BJ (cell line): ENCODE results near the gene TMEM107. TPM values are rescaled to one million over a fixed set of nuclear protein-coding genes. Genes with fewer than 3 reads are reported as not detected.

Experiments used
- CTCF ChIA-PET: fragments of 350-600 bp; formaldehyde crosslinking; extraction: SDS; loops from one replicate; lab custom pipeline; 2021; ENCODE audit warnings: antibody characterized with exemption, inconsistent platforms; lab: Yijun Ruan, JAX
- POLR2A ChIA-PET: fragments of 300-600 bp; sonication (Branson Sonifier 250); formaldehyde crosslinking; extraction: SDS; loops from one replicate; lab custom pipeline; 2021; ENCODE audit warnings: antibody characterized with exemption; lab: Charles Lee
- DNase-seq: peaks from one replicate; pipeline ENCODE4 v3.0.0-alpha.2; 2011; ENCODE audit warnings: low read depth
- H3K27me3 ChIP-seq: 2 replicates; pipeline ENCODE4 v1.6.0; 2011; ENCODE audit warnings: low read length; ENCODE audit not compliant: control insufficient read depth, insufficient read depth
- H3K36me3 ChIP-seq: 2 replicates; pipeline ENCODE4 v1.5.1; 2011; ENCODE audit warnings: low read length; ENCODE audit not compliant: control insufficient read depth, insufficient read depth
- H3K4me3 ChIP-seq: 2 replicates; pipeline ENCODE4 v1.5.1; 2011; ENCODE audit warnings: low read depth, mild to moderate bottlenecking, control low read depth, low read length
- CTCF ChIP-seq: IDR thresholded peaks from 2 replicates; pipeline ENCODE4 v1.5.1; 2011; ENCODE audit warnings: low read depth, mild to moderate bottlenecking, control low read depth, inconsistent platforms, low read length, moderate library complexity; ENCODE audit not compliant: insufficient read depth
- polyA plus RNA-seq: library from polyadenylated mRNA; depleted of rRNA; stranded (reverse); fragments of >200 nt; gene quantifications from 2 replicates; pipeline ENCODE4 v1.2.3, GENCODE V29; 2011

Gene TMEM107
- polyA plus RNA-seq, 1 experiment: 14.5 TPM

GRCh38 chr17:8160741-8161221 lies 15.4 kb downstream of the TMEM107 start:
- no peak for DNase-seq
- ChIA-PET CTCF (interaction anchor here (0.5 to 4.7 kb wide), 6 partner anchors 10 to 67 kb away, joined by 3 to 31 read pairs (median 4); no protein-coding TSS in a partner anchor), POLR2A (no interaction called here)
- Histone ChIP-seq H3K36me3 (peaks cover 12% of the 10 kb centered on the region), H3K4me3 (no peak overlapping the region), H3K27me3 (no peaks in the 10 kb centered on the region)
- TF ChIP-seq CTCF: no peak

GRCh38 chr17:8160224-8160577 lies 16.0 kb downstream of the TMEM107 start:
- Histone ChIP-seq H3K27me3 (no peaks in the 10 kb centered on the region), H3K4me3 (no peak overlapping the region), H3K36me3 (peaks cover 12% of the 10 kb centered on the region)
- no peak for TF ChIP-seq CTCF
- DNase-seq: no peak
- ChIA-PET CTCF (interaction anchor here (1.2 to 4.7 kb wide), 5 partner anchors 9 to 41 kb away, joined by 3 to 31 read pairs (median 8); partner anchors contain the start of gene HES7), POLR2A (no interaction called here)

- no peak overlapping the region for H3K4me3 ChIP-seq
- DNase-seq: no peak
- H3K36me3 ChIP-seq: peaks cover 12% of the 10 kb centered on the region
- ChIA-PET POLR2A (no interaction called here), CTCF (interaction anchor here (1.1 to 4.7 kb wide), 8 partner anchors 9 to 67 kb away, joined by 3 to 31 read pairs (median 6); partner anchors contain the start of gene HES7)
- no peaks in the 10 kb centered on the region for H3K27me3 ChIP-seq
- no peak for TF ChIP-seq CTCF
These were observed 16.5 kb downstream of the TMEM107 start for GRCh38 chr17:8159459-8160223.

DNA sequence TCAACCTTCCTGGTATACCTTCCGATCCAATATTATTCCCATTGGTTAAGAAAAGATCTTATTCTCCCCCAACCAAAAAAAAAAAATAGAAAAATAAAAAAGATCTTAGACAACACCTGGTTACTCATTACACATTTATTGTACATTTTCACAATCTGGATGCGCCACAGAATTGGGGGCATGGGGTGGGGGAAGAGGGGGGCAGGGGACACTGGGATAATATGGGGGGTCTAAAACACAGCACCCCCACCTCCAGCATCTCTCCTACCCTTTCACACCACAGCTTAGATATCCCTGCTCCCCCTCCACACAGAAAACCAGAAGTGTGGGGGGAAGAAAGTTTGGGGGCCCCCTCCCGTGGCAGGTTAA lies 17.2 kb downstream of the TMEM107 start:
- peaks cover 12% of the 10 kb centered on the region for H3K36me3 ChIP-seq
- H3K27me3 ChIP-seq: no peaks in the 10 kb centered on the region
- CTCF ChIA-PET: interaction anchor here (1.1 to 4.7 kb wide), 8 partner anchors 14 to 98 kb away, joined by 3 to 32 read pairs (median 13); partner anchors contain the start of genes ALOXE3 and HES7
- POLR2A ChIA-PET: no interaction called here
- DNase-seq: no peak
- TF ChIP-seq CTCF: no peak
- no peak overlapping the region for H3K4me3 ChIP-seq

DNA sequence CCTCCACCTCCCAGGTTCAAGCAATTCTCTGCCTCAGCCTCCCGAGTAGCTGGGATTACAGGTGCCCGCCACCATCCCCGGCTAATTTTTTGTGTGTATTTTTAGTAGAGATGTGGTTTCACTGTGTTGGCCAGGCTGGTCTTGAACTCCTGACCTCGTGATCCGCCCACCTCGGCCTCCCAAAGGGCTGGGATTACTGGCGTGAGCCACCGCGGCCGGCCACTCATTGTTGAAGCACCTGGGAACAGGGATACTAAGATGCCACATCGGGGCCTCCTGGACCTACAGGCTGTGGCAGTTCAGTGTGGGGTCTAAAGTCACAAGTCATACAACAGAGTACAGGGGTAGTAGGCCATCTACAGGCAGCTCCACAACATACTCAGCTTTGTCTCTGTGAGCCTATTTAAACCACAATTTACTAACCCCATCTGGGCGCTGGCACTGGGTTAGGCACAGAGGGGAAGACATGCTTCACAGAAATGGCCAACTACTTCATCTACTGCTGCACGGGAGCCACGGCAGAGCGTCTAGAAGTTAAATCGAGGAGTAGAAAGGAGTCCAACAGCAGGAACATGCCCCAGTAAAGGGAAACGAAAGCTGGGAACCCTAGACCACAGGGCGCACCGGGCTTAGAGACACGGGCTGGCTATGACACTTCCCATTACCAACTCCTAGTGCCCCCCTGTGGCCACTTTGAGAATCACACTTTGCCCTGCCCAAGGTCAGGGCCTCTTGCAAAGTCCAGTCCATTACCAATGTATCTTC lies 17.7 kb downstream of the TMEM107 start:
- Histone ChIP-seq H3K27me3 (no peaks in the 10 kb centered on the region), H3K36me3 (peaks cover 12% of the 10 kb centered on the region), H3K4me3 (no peak overlapping the region)
- ChIA-PET CTCF (interaction anchor here (0.6 to 4.7 kb wide), 12 partner anchors 10 to 371 kb away, joined by 3 to 32 read pairs (median 4); partner anchors contain the start of genes ALOXE3 and HES7), POLR2A (no interaction called here)
- peak; percentile 87 for TF ChIP-seq CTCF
- no peak for DNase-seq
